Activated CD4-positive, alpha-beta T cell treated with anti-CD3 and anti-CD28 coated beads for 48 hours (primary cell): ENCODE measurements around the gene ASB1.

Experiments
- DNase-seq: peaks from one replicate; pipeline ENCODE4 v3.0.0-alpha.2; 2020

Gene ASB1

DNA sequence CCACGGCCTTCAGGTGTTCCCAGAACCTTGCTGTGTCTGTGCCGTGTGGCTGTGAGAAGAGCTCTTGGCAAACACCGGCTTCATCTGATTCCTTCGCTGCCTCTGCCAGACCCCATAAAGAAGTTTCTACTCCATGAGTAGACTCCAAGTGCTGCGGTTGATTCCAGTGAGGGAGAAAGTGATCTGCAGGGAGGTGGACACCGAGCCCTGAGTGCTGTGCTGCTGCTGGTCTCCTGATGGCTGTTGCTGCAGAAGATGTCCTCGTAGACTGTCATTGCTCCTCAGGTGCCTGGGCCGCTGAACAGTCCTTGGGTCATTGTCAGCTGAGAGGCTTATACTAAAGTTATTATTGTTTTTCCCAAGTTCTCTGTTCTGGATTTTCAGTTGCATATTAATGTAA lies 19.6 kb downstream of the ASB1 start:
- no peak for DNase-seq

- no peak for DNase-seq
Measured at GRCh38 chr2:238448031-238448955, 21.6 kb downstream of the ASB1 start.

DNA sequence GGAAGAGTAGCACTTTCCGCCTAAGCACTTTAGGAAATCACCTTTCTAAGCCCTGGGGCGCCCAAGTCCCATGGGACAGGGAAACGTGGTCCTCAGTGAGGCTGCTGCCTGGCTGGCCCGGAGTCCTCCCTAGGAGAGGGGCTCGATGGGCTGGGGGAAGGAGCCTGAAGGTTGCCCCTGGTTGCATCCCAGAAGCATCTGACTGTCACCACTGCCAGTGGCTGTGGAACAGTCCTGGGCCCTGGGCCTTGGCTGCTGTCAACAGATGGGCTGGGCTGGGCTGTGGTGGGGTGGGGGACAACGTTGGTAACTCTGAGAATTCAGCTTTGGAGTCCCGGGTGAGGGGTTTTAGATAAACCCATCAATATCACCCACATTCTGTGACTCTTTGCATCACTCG lies 22.5 kb downstream of the ASB1 start:
- DNase-seq, result no peak

DNA sequence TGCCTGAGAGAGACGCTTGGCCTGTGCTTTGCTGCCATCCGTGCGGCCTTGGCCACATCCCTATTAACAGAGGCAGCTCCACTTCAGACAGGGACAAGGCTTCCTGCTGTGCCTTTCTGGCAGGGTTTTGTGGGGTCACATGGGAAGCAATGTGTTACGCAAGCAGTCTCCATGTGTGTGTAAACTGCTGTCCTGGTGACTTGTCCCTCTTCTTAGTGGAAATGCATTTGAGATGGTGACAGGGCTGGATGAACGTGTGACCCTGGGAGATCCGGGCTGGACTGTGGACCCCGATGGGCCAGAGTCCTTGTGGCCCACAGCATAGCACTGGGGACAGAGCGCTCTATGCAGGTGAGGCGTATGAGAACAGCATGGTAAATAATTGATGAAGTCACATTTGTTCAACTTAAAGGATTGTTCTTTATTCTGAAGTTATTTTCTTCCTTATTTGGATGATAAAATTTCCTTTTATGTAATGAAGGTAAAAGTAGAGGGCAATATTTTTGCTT lies 23.2 kb downstream of the ASB1 start:
- DNase-seq, result no peak

GRCh38 chr2:238450440-238450861 lies 23.7 kb downstream of the ASB1 start:
- DNase-seq, result no peak

- DNase-seq, result no peak
Measured at GRCh38 chr2:238453842-238454241, 27.1 kb downstream of the ASB1 start.

DNA sequence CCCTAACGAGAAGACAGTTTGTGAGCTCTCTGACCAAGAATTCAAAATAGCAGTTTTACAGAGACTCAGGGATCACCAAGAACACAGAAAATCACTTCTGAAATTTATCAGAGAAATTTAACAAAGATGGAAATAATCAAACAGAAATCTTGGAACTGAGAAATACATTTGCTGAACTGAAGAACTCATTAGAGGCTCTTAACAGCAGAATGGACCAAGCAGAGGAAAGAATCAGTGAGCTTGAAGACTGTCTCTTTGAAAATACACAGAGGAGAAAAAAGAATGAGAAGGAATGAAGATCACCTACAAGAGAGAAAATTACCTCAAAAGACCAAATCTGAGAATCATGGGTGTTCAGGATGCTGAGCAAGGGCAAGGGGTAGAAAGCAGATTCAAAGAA lies 29.7 kb downstream of the ASB1 start:
- no peak for DNase-seq

DNA sequence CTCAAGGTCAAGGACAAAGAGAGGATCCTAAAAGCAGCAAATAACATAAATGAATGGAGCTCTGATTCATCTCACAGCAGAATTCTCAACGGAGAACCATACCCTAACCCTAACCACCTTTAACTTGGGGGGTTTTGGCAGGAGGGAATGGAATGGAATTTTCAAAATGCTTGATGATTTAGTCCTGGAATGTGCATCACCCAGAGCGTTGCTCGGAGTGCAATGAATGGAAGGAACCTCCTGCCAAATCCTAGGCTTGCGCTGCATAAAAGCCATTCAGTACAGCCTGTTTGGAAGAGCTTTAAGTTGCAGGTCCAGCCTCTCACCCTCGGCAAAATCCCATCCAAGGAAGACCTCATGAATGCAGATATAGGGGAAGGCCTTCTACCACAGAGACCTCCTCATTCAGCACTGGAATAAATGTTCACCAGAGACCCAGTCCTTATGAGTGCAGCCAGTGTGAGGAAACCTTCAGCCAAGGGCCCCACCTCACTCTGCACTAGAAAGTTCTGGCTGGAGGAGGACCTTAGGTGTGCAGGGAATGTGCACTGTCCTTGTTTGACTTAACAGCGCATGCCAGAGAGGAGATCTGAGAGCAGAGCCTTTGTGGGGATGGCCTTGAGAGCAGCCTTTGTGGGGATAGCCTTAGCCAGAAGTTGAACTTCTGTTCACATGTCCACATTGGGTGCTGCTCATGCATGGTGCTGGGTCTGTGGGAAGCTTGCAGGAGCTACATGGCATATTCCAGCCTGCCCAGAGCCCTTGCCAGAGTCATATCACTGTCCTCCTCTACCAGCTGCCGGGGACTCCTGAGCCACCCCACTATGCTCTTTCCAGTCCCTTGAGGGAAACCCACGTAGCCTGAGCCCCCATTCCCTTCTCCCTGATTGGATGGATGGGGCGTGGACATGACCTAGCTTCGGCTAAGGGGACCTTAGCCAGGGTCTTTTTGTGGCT lies 30.5 kb downstream of the ASB1 start:
- no peak for DNase-seq

DNA sequence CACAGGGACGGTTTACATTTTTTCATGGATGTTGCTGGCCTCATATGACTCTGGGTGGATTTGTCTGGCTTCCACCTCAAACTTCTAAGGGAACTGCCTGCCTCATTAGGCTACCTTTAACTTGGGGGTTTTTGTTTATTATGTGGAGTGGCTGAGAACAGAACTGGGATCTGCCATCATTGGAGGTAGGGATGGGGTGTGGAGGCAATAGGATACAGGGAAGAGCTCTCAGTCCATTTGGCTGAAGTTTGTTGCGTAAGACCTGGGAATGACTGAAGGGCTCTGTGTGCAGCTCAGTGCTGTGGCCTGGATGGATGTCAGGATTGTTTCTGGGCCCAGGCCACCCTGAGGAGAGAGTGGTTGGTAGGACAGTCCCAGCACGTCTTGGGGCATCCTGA lies 31.2 kb downstream of the ASB1 start:
- no peak for DNase-seq

GRCh38 chr2:238458651-238459050 lies 31.9 kb downstream of the ASB1 start:
- DNase-seq, result no peak

- no peak for DNase-seq
Measured at GRCh38 chr2:238459081-238459629, 32.4 kb downstream of the ASB1 start.

DNA sequence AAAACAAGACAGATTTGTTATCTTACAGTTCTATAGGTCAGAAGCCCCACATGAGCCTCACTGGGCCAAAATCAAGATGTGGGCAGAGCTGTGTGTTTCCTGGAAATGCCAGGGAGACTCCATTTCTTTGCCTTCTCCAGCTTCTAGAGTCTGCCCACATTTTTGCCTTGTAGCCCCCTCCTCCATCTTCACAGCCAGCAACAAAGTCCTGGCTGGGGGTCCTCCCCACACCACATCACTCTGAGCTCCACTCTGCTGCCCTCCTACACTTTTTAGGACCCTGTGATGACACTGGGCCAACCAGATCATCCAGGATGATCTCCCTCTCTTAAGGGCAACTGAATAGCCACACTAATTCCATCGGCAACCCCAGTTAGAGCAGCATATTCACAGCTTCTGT lies 34.3 kb downstream of the ASB1 start:
- DNase-seq, result no peak

- DNase-seq, result no peak
Measured at GRCh38 chr2:238461491-238461890, 34.8 kb downstream of the ASB1 start.

DNA sequence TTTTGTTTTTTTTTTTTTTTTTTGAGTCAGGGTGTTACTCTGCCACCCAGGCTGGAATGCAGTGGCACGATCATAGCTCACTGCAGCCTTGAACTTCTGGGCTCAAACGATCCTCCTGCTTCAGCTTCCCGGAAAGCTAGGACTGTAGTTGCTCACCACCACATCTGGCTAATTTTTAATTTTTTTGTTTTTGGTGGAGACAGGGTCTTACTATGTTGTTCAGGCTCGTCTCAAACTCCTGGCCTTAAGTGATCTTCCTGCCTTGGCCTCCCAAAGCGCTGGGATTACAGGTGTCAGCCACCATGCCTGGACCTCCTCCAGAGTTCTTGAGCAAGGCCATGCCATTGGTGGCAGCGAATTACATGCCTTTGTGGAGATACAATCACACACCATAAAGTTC lies 35.2 kb downstream of the ASB1 start:
- no peak for DNase-seq

DNA sequence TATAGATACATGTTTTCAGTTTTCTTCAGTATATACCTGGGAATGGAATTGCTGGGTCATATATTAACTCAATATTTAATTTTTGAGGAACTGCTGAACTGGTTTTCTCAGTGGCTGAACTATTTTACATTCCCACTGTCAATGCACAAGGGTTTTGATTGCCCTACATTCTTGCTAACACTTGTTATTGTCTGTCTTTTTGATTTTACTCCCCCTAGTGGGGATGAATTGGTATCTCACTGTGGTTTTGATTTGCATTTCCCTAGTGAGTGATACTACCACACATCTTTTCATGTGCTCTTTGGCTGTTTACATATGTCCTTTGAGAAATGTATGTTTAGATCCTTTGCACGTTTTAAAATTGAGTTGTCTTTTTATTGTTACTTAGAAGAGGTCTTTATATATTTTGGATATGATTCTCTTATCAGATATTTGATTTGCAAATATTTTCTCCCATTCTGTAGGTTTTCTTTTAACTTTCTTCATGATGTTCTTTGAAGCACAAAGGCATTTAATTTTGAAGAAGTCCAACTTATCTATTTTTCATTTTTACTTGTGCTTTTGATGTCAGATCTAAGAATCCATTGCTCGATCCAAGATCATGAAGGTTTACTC lies 36.2 kb downstream of the ASB1 start:
- DNase-seq, result no peak

DNA sequence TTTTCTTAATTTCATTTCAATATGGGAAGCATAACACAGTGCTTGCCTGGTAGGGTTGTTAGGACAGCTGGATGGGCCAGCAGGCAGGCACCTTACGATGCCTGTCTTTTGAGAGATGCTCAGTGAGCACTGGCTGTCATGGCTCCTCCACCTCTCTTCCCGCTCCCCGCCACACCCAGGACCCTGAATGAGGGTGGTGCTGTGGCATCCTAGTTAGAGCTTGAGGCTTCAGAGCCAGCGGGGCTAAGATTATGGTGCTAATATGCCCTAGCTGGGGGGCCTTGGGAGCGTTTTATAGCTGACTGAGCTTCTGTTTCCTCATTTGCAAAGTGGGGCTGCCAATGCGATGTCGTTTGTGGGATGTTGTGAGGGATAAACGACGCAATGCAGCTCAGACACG lies 37.7 kb downstream of the ASB1 start:
- no peak for DNase-seq

DNA sequence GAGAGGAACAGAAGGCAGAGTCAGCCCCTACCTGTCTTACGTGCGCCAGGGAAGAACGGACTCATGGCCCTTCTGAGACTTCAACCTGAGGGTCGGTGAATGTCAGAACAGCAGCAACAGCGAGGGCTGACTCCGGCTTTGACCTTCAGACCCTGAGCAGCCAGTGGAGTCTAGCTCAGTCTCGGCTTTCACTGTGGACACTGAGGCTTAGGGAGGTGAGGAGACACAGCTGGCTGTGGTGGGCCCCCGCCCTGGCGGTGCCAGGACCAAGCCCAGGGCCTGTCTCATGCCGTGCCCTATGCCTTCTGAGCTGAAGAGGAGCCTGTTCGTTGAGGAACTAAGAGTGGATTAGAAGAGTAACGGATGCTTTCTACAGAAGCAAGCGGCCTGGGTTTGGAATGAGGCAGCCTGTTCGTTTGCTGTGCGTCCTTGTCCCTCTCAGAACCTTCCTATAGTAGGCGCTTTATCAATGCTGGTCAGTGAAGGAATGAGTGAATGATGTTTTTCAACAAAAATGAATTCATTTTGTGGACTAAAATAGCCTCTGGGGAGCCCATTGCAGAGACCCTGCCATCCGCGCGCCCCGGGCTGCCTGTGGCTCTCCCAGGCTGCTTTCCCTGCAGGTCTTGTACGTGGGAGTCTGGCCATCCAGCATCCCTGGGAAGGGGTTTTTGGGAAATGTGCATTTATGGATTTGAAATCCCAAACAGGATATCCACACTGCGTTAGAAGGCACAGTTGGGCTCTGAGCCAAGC lies 38.9 kb downstream of the ASB1 start:
- DNase-seq, result no peak

GRCh38 chr2:238466243-238466756 lies 39.6 kb downstream of the ASB1 start:
- DNase-seq, result no peak

DNA sequence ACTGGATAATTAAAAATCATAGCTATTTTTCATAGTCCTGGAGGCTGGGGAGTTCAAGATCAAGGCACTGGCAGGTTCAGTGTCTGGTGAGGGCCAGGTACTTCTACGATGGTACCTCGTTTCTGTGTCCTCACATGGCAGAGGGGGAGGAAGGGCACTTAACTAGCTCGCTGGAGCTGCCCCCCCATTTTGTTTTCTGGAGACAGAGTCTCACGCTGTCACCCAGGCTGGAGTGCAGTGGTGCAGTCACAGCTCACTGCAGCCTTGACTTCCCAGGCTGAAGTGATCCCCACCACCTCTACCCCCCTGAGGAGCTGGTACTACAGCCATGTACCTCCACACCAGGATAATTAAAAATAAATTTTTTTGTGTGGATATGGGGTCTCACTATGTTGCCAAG lies 40.3 kb downstream of the ASB1 start:
- DNase-seq, result no peak

DNA sequence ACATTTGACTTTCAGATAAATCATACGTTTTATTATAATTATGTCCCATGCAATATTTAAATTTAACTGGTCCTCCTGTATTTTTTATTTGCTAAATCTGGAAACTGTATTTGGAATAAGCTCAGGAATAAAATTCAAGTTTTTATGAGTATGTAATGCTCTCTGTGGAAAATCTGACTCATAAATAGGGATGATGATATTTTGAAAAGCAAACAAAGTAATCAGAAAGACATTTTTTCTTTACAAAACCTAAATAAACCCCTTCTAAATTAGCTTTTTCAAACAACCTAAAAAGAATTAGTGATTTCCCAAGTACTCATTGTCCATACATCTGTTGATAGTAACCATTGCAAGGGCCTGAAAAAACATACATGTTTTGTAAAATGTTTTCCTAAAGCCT lies 41.1 kb downstream of the ASB1 start:
- no peak for DNase-seq

- DNase-seq, result no peak
Measured at GRCh38 chr2:238469155-238469554, 42.4 kb downstream of the ASB1 start.

GRCh38 chr2:238473014-238473413 lies 46.3 kb downstream of the ASB1 start:
- no peak for DNase-seq
